Psoas muscle (tissue), 8 donors: ENCODE measurements around the gene PTH1R. TPM values are rescaled to one million over a fixed set of nuclear protein-coding genes. Genes with fewer than 3 reads are reported as not detected.

ENCODE experiments used
- ATAC-seq, 4 donors: fragments of 200-7000 bp; cut with Tn5 transposase; one replicate each; pipeline ENCODE4 v1.9.1; 2020; ENCODE audit warnings: moderate library complexity in 3 of 4, mild to moderate bottlenecking in 2 of 4
- DNase-seq, 2 donors: peaks; one replicate each; pipeline ENCODE4 v3.0.0-alpha.2; 2020
- H3K27ac ChIP-seq: fragments of 200-600 bp; one replicate; pipeline ENCODE4 v1.8.0; 2022
- H3K27me3 ChIP-seq, 3 donors: fragments of 200-600 bp in 1 of 3; one replicate each; pipeline versions ENCODE4 v1.6.1 to v1.8.0; 2013 to 2022; ENCODE audit warnings: low read length in 2 of 3, mild to moderate bottlenecking in 2 of 3, moderate library complexity in 1 of 3; ENCODE audit not compliant: insufficient read depth in 3 of 3
- H3K36me3 ChIP-seq, 2 donors: fragments of 200-600 bp in 1 of 2; one replicate each; pipeline versions ENCODE4 v1.6.1 to v1.8.0; 2013 to 2022; ENCODE audit warnings: low read depth in 1 of 2, mild to moderate bottlenecking in 1 of 2, moderate library complexity in 1 of 2; ENCODE audit not compliant: insufficient read depth in 1 of 2
- H3K4me1 ChIP-seq: fragments of 200-600 bp; one replicate; pipeline ENCODE4 v1.8.0; 2022
- H3K4me3 ChIP-seq: fragments of 200-600 bp; one replicate; pipeline ENCODE4 v1.8.0; 2022; ENCODE audit warnings: mild to moderate bottlenecking
- H3K9me3 ChIP-seq: fragments of 200-600 bp; one replicate; pipeline ENCODE4 v1.8.0; 2022
- WGBS, 3 donors: extraction: QIAGEN DNeasy Blood & Tissue Kit; methylation state at CpG; one replicate each; pipeline versions ENCODE4 v1.1.6 to v1.1.7; 2013; 5-methylcytosine and 5-hydroxymethylcytosine counted together
- intact Hi-C, 2 donors: fragments of 100-400 bp; cut with DNase I; formaldehyde crosslinking; loops; one replicate each; pipeline versions ENCODE4 v1.11.0 to v1.14.2; 2022
- polyA plus RNA-seq, 3 donors: library from polyadenylated mRNA; stranded (reverse); fragments of 200-250 nt; gene quantifications; one replicate each; pipeline ENCODE4 v1.2.3, GENCODE V29; 2013
- total RNA-seq, 4 donors: library from RNA; stranded (reverse); fragmentation: NEBNext Ultra II Directional in 2 of 4; extraction: Animal tissue kit (Norgen Biotek cat#: 25700) in 2 of 4; gene quantifications; one replicate each; pipeline versions ENCODE4 v1.2.1 to v1.2.4, GENCODE V29; 2021 to 2023
- TF ChIP-seq, protein P1 (sequence below): fragments of 200-600 bp; IDR thresholded peaks from one replicate; pipeline ENCODE4 v1.8.0; 2022; ENCODE audit warnings: antibody characterized with exemption
- donor health status: healthy with polysubstance abuse.
- donor health status: DM: no; HTN: no; CAD: no; lungs with moderate emphysema.
- donor health status: Bipolar disorder and iron deficiency.
- donor health status: healthy.
- donor health status: DM: yes; HTN: yes; CAD: no.
- donor health status: DM: no; HTN: no; CAD: no.
- donor health status: DM: no; HTN: no; CAD: no.
- donor health status: DM: yes; HTN: yes; CAD: no.

PTH1R gene
- total and polyA plus RNA-seq, 7 donors = 1.1 to 5.9 (median 4.2) TPM

- intact Hi-C loops = loop anchor here in 1 of 2 donors (10.0 kb wide), 1 partner anchor 163 kb away; the partner anchor contains the start of gene TMIE
- Histone ChIP-seq H3K4me1 (peaks cover 18% of the 10 kb centered on the region), H3K27ac (no peak overlapping the region), H3K36me3 (no peaks in the 10 kb centered on the region), H3K27me3 (no peaks in the 10 kb centered on the region), H3K4me3 (no peak overlapping the region), H3K9me3 (no peaks in the 10 kb centered on the region)
- ATAC-seq (no peak), DNase-seq (no peak)
- TF ChIP-seq, protein P1, sequence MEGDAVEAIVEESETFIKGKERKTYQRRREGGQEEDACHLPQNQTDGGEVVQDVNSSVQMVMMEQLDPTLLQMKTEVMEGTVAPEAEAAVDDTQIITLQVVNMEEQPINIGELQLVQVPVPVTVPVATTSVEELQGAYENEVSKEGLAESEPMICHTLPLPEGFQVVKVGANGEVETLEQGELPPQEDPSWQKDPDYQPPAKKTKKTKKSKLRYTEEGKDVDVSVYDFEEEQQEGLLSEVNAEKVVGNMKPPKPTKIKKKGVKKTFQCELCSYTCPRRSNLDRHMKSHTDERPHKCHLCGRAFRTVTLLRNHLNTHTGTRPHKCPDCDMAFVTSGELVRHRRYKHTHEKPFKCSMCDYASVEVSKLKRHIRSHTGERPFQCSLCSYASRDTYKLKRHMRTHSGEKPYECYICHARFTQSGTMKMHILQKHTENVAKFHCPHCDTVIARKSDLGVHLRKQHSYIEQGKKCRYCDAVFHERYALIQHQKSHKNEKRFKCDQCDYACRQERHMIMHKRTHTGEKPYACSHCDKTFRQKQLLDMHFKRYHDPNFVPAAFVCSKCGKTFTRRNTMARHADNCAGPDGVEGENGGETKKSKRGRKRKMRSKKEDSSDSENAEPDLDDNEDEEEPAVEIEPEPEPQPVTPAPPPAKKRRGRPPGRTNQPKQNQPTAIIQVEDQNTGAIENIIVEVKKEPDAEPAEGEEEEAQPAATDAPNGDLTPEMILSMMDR = no peak
- WGBS, 3 donors = 66 to 77% (median 76%) methylated on average over 8 of the region's 8 CpGs
Observed at GRCh38 chr3:46868287-46868686, 9.2 kb upstream of the PTH1R start.

DNA sequence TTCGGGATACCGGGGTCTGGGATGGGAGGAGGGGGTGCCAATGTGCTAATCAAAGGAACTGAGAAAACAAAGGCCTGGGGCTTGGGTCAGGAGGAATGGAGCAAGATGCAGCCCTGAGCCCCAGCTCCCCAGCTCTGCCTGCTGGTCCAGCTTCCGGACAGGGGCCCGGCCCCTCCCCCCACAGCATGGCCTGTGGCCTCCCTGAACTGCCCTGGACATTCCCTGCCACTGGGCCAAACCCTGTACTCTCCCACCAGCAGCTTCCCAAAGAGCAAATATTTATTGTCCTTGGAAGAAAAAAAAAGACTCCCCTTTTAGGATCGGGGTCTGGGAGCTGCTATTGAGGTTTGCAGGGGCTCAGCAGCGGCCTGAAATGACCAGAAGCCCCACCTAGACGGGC lies 8.6 kb upstream of the PTH1R start:
- WGBS, 3 donors = 84 to 90% (median 85%) methylated on average over 7 of the region's 7 CpGs
- Histone ChIP-seq H3K27ac (no peak overlapping the region), H3K4me3 (no peak overlapping the region), H3K27me3 (no peaks in the 10 kb centered on the region), H3K4me1 (peaks cover 18% of the 10 kb centered on the region), H3K9me3 (no peaks in the 10 kb centered on the region), H3K36me3 (no peaks in the 10 kb centered on the region)
- DNase-seq = no peak
- intact Hi-C loops = loop anchor here in 1 of 2 donors (10.0 kb wide), 1 partner anchor 164 kb away; the partner anchor contains the start of gene TMIE
- ATAC-seq = no peak
- TF ChIP-seq, protein P1 = no peak

- 83 to 92% (median 88%) methylated on average over 10 of the region's 10 CpGs for WGBS, 3 donors
Observed at GRCh38 chr3:46869440-46869839, 8.1 kb upstream of the PTH1R start.

DNA sequence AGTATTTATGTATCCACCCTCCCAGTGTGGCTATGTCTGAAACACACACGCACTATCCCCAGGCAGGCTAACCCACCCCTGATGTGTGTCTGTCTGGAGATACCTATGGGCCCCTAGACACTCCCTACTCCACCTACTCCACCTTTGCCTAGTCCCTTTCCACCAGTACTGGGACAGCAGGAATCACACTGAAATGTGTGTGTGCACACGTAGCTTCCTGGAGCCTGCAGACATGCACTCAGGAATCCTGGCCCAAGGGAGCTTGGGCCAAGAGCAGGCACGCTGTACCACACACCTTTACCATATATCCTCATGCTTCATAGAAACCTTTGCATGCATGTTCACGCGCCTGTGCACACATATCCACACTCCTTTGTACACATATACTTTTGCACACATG lies 6.9 kb upstream of the PTH1R start:
- Histone ChIP-seq H3K4me1 (peaks cover 18% of the 10 kb centered on the region), H3K27me3 (no peaks in the 10 kb centered on the region), H3K27ac (no peak overlapping the region), H3K9me3 (no peaks in the 10 kb centered on the region), H3K36me3 (no peaks in the 10 kb centered on the region), H3K4me3 (no peak overlapping the region)
- ATAC-seq (no peak), DNase-seq (no peak)
- TF ChIP-seq, protein P1 = no peak
- intact Hi-C loops = no loop called here
- 93 to 97% (median 94%) methylated on average over 5 of the region's 5 CpGs for WGBS, 3 donors

More at GRCh38 chr3:46869440-46869839, 8.1 kb upstream of the PTH1R start:
- Histone ChIP-seq H3K4me3 (no peak overlapping the region), H3K27me3 (no peaks in the 10 kb centered on the region), H3K9me3 (no peaks in the 10 kb centered on the region), H3K36me3 (no peaks in the 10 kb centered on the region), H3K27ac (no peak overlapping the region), H3K4me1 (peaks cover 18% of the 10 kb centered on the region)
- TF ChIP-seq, protein P1 = no peak
- no peak for ATAC-seq
- DNase-seq = no peak
- intact Hi-C loops = loop anchor here in 1 of 2 donors (10.0 kb wide), 1 partner anchor 165 kb away; the partner anchor contains the start of gene TMIE

DNA sequence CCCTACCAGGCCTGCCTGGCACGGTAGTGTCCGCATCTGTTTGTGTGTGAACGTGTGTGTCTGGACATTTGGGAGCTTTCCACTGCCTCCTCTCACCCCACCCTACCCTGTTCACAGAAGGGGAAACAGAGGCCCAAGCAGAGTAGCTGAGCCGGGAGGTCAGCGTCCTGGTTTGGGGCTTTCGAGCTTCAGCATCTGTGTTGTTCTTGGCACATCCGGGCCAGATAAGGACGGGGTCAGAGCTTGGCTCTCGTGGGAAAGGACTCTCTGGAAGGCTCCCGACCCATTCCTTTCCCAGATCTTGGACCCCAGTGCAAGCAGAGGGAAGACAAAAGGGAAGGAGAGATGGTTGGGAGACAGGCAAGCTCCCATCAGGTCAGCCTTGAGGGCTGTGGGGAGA lies 6.3 kb upstream of the PTH1R start:
- WGBS, 3 donors = 62 to 74% (median 66%) methylated on average over 10 of the region's 10 CpGs
- Histone ChIP-seq H3K4me1 (peaks cover 18% of the 10 kb centered on the region), H3K9me3 (no peaks in the 10 kb centered on the region), H3K4me3 (no peak overlapping the region), H3K27me3 (no peaks in the 10 kb centered on the region), H3K27ac (no peak overlapping the region), H3K36me3 (no peaks in the 10 kb centered on the region)
- ATAC-seq (no peak), DNase-seq (no peak)
- TF ChIP-seq, protein P1 = no peak
- intact Hi-C loops = no loop called here
